Posterior cingulate gyrus (tissue), 11 donors: ENCODE data around the gene CSRP3.

Experiments
- DNase-seq, 10 donors: peaks; one replicate each; pipeline versions ENCODE4 v3.0.0 to v3.0.0-alpha.2; 2020 to 2021; ENCODE audit warnings: mixed read lengths in 3 of 10
- intact Hi-C: fragments of 100-400 bp; cut with DNase I; formaldehyde crosslinking; loops from one replicate; pipeline ENCODE4 v1.15.1; 2023

CSRP3 gene

DNA sequence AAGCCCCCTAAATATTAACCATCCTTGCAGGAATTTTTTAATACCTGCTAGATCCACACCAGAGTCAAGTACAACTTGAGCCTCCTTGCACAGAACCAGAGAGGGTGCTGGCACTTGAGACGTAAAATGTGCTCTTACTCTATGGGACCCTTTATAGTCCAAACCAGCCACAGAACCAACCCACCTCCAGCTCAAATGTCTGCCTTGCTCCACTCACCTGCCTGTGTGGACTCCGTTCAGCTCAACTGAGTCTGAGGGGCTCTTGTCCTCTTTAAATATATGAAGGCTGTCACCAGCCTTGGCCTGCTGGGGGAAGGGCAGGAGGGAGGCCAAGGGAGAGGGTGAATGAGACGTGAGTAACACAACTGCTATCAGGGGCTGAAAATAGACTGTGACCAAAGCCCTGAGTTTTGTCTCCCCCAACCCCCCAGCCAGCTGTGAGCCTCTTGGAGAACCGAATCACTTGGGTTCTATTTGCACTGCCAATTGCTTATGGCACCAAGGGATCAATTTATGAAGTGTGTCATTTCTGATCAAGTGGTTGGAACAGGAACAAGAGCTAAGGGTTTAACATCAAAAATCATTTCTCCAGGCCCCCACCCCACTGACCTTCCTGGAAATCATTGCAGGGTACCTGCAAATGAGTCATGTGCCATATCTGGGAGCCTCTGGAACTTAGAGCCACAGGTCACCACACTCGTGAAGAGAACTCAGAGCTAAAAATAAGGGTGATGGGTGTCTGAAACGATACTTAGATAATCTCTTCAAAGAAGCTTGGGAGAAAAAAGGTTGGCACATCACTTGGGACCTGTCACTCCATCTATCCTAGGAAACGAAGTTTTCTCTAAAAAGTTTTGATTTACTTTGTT is at the start of gene CSRP3:
Gene CSRP3 (minus strand): TSS at position 247 of the 869 bp plus-strand sequence. CDS start 9,535 bp downstream, outside the sequence.
- DNase-seq = no peak
- intact Hi-C loops = no loop called here

DNA sequence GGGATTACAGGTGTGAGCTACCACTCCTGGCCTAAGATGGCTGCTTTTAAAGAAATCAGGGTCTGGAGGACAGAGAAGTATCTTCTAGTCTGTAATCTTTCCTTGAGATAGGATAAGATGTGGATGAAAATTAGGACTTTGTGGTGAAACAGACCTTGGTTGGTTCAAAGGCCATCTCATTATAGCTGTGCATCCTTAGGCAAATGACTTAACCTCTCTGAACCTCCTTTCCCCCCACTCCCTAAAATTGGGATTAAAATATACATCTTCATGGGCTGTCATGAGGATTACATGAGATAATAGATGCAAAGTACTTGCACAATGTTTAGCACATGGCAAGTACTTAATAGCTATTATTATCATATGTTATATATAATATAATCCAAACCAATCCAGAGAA is 49.8 kb upstream of the CSRP3 start:
- intact Hi-C loops = no loop called here

DNA sequence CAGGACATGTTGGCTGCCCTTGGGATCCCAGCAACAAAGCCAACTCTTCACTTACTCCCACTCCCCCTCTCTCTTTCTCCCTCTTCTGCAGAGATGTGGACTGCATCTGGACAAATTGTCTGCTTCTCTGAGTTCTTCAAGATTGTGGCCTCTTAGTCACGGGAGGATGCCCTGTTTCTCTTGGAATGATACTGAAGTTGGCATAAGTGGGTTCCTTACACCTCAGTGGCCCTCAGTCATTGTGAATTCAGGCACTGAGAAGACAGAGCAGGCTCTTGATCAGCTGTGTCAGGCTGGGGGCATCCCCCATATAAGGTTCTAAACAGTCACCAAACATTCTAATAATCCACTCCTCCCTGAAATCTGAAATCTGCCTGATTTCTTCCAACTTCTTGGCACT is 45.0 kb upstream of the CSRP3 start:
- no peak for DNase-seq
- intact Hi-C loops = no loop called here

More for the DNA sequence above, 49.8 kb upstream of the CSRP3 start:
- no peak for DNase-seq

DNA sequence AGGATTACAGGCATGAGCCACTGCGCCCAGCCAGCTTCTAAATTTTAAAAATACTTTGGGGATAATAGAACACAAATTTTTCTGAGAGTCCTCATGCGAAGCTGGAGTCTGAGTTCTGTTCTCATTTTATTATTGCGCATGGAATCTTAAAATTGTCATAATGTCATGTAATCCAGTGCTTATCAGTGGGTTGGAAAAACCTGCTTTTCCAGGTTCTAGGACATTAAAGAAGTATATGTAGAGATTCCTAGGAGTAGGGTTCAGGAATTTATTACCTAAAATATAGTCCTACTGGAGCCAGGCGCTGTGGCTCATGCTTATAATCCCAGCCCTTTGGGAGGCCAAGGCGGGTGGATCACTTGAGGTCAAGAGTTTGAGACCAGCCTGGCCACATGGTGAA is 43.6 kb upstream of the CSRP3 start:
- no peak for DNase-seq
- intact Hi-C loops = no loop called here

DNA sequence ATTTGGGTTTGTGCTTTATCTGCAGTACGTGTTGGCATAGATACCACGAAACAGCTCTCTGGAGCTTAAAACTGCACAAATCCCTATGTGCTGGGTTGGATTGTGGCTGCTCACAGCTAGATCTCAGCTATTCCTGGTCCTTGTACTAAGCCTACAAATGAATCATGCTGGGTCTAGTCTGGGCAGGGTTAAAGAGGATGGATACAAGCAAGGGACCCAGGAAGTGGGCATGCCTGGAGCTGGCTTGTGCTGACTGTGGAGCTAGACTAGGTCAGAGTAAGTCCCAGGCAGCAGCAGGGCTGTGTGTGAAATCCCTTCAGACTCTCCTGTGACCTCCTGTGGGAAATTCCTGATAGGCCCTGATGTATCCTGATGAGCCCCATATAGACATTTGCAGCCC is 42.8 kb upstream of the CSRP3 start:
- DNase-seq = no peak
- intact Hi-C loops = loop anchor here (5.0 kb wide), 1 partner anchor 167 kb away; no protein-coding TSS in a partner anchor

DNA sequence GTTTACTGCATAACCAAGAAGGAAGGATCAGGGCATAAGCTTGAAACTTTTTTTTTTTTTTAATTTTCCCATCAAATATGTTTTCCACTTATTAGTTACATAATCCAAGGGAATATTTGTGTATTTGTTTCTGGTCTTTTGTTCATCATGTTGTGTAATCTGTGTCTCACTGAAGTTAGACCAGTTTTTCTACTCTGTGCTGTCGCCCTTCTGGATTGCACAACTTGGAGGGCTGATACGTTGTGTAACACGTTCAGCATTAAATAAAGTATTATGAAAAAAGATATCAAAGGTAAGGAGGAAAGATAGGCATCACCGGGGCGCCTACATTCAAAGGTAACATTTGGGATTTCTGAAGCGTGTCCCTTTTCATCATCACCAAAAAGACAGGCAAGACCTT is 42.3 kb upstream of the CSRP3 start:
- DNase-seq = no peak
- intact Hi-C loops = loop anchor here (5.0 kb wide), 1 partner anchor 167 kb away; no protein-coding TSS in a partner anchor

DNA sequence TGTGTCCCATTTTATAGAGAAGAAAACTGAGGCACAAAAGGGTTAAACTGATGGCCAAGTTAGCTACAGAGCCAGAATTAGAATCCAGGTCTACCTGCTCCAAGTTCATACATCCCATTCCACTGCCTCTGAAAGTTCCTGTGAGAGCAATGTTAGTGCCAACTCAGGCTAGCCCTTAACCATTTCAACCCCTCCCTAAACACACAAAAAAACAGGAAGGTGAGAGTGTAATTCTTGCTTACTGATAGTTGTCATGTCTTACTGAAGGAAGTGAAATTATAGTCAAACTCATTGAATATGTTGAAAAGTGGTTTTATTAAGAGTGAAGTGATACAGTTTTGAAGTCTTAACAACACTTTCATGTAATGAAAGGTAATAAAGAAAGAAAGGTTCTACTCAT is 41.8 kb upstream of the CSRP3 start:
- DNase-seq = no peak
- intact Hi-C loops = loop anchor here (5.0 kb wide), 1 partner anchor 166 kb away; no protein-coding TSS in a partner anchor

DNA sequence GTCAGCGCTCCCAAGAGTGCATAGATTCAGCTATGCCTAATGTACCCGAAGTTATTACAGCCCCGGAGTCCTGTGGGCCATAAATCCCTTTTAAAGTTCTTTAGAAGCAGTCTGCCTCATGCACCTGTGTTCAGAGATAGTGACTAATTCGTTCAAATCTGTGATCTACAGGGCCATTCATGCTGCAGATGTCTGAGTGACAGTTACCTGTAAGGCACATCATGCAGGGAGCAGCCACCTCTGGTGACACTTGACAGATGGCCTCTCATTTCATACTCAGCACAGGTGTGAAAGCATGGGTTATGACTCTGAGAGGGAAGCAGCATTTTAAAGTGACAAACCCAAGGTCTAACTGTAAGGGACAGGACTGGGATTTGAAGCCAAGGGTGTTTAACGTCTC is 41.4 kb upstream of the CSRP3 start:
- intact Hi-C loops = loop anchor here (5.0 kb wide), 1 partner anchor 166 kb away; no protein-coding TSS in a partner anchor
- DNase-seq = no peak

DNA sequence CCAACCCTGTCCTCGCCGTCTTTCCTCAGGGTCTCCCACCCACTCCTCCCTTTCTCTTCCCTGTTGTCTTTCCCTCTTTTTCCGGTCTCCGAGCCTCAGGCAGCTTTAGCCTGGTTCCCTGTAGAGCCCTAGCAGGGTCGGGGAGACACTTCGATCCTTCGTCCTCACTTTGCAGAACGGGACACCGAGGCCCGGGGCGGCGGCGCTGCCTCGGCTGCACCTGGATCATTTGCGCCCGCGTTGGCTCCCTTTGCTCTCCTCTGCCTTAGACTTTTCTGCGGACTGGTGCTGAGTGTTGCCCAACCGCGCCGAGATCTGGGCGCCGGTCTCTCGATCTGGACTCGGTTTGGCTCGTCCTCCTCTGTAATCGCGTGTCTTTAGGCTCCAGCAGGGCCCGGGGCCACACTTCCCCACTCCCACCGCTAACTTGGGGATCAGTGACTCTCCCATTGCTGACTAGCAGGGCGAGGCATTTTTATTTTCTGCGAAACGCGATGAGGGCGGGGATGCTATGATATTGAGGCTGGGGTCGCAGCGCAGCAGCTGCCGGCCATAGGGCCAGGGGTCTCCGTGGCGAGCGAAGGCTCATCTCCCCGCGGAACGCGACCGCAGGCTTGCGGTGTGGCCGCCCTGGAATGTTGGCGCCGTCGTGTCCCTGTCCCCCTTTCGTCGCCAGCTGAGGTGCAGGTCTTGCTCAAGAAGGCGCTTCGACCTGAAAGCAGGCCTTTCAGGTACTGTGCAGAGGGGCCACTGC is 40.6 kb upstream of the CSRP3 start:
- intact Hi-C loops = loop anchor here (5.0 kb wide), 1 partner anchor 165 kb away; no protein-coding TSS in a partner anchor

DNA sequence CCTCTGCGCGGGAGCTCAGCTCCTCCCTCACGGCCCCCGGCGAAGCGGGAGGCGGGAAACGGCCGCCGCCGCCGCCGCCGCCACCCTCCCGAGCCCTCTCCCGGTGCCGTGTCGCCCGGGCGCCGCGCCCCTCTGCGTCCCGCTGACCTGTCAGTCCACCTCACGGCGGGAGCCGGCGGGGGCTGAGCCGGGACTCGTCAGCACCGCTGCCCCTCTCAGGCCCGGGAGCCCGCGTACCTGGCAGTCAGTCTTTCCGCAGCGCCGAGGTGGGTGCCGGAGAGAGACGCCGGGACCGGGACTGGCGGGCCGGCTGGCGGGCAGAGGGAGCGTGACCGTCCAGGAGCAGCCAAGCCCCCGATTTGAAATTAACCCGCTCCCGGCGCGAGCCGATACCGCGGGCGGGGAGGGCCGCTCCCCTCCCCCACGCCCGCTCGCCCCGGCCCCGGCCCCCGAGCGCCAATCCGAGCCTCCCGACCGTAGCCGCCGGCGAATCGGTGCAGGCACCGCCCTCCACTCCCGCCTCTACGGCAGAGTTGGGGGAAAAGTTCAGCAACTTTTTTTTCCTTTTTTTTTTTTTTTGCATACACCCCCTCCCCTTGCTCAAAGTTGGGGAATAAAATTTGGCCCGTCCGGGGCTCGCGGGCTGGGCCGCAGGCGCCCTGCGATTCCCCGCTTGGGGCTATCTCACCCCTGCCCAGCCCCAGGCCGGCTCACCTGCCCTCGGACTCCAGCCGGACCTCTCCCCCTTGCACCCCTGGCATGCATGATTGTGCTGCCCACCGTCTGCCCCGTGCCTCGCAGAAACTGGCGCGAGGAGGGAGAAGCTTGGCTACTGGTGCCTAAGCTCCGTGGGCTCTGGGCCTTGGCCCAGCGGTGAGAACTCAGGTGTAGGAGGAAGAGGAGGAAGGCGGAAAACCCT is 39.7 kb upstream of the CSRP3 start:
- peak in 1 of 10 donors; percentile 89 for DNase-seq
- intact Hi-C loops = loop anchor here (5.0 kb wide), 1 partner anchor 164 kb away; no protein-coding TSS in a partner anchor

More for the DNA sequence above, 40.6 kb upstream of the CSRP3 start:
- no peak for DNase-seq

DNA sequence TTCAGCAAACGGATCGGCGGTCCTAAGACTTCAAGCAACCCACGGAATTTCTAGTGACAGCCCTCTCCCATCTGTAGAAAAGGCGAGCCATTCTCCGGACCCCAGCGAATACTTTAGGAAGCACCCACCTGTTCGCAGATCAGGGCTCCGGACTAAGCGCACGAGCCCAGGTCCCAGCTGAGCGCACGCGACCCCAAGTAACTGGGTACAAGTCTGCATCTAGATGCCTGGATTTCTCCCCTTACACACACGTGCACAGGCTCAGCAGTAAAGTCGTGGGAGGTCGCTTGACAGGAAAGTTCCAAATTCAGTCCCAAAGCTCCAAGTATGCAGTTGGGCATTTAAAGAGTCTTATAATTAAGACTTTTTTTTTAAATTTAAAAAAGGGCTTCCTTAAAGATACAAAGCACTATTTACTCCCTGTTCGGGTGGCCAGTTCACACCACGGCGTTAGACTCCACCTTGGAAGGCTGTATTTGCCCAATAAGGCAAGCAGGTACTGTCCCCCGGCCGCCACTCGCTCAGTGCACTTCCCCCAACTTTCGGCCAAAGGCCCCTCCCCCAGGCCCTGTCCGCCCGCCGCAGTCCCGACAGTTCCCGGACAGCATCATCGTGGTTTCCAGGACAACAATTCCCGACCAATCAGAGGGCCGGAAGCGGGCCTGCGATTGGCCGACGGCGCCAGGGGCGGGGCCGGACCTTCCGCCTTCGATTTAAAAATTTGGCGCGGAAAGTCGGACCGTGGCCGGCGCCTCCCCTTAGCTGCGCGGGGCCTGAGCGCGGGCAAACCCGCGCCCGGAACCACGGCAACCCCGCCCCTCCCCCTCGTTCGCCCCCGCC is 38.9 kb upstream of the CSRP3 start, which contains the start of gene E2F8:
Gene E2F8 (minus strand): TSS at position 526 of the 840 bp plus-strand sequence. CDS start 824 bp downstream, outside the sequence.
- DNase-seq = peak; percentile 80 to 98 (median 90)
- intact Hi-C loops = loop anchor here (5.0 kb wide), 1 partner anchor 163 kb away; no protein-coding TSS in a partner anchor

DNA sequence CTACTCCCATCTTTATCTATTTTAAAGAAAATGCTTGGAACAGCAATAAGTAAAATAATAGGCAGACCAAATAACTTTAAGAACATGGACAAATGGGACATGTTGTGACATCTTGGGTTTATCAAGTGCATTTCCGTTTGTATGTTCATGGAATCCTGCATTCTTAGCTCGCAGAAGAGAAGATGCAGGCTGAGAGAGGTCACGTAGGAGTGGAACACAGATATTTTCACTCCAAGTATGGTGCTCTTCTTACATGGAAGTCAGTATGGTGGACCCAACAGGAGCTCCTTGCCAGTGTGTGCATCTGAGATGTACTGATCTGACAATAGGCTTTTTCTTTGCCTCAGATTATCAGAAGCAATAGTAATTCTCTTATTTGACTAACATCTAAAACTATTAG is 37.3 kb upstream of the CSRP3 start:
- intact Hi-C loops = no loop called here
- DNase-seq = no peak

DNA sequence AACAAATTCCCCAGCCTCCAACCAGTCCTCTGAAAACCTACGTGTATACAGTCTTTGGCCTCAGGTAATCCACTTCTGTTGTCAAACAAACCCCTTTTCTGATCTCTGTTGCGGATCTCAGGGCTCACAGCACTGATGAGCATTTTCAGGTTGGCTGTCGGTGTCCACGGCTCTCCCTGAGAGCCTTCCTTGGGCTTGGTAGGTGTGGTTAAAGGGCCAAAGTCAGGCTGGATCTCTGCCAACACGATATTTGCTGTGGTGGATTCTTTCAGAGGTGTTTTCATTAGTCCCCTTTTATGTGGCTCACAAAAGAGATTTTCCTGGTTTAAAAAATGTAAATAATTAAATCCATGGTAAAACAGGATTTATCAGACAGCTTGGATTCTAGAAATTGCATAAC is 36.0 kb upstream of the CSRP3 start:
- intact Hi-C loops = no loop called here

DNA sequence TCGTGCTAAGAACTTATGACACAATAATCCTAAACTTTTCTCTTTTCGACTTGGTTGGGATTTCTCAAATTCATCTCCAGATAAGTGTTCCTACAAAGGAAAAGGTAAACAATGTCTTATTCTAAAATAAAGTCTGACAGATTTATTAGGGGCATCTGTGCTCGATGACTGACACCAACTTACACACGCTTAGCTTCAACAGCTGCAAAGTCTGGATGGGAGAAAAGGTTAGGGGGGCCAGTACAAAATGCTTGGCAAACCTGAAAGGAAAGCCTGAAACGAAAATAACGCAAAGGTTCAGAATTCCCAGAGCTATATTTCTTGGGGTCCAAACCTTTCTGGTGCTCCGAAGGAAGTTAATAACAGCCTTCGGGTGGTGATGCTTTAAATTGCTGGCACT is 35.6 kb upstream of the CSRP3 start:
- intact Hi-C loops = no loop called here
- DNase-seq = no peak

More for the DNA sequence above, 36.0 kb upstream of the CSRP3 start:
- no peak for DNase-seq

DNA sequence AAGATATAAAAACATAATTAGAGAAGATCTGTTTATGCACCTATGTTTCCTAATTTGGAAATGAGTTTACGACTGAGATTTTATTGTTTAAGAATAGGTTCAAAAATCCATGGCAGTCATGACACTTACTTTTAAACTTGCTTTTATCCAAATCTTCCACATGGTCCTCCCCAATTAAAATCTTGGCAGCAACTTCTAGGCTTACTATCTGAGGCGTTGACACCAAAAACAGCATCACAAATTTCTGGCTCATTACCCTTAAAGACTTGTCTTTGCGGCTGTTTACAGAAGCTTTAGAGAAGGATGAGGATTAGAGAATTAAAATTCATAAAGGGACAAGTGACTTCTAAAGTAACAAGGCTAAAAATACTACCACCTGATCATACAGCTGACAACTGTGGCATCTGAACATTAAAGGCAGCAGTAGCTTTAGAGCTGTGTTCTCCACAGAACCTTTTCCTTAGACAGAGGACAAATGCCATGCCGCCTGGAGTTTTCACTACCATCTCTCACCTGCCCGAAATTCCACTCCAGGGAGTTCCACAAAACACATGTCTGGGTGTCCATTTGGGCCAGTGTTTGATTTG is 32.5 kb upstream of the CSRP3 start:
- intact Hi-C loops = no loop called here
- DNase-seq = no peak

DNA sequence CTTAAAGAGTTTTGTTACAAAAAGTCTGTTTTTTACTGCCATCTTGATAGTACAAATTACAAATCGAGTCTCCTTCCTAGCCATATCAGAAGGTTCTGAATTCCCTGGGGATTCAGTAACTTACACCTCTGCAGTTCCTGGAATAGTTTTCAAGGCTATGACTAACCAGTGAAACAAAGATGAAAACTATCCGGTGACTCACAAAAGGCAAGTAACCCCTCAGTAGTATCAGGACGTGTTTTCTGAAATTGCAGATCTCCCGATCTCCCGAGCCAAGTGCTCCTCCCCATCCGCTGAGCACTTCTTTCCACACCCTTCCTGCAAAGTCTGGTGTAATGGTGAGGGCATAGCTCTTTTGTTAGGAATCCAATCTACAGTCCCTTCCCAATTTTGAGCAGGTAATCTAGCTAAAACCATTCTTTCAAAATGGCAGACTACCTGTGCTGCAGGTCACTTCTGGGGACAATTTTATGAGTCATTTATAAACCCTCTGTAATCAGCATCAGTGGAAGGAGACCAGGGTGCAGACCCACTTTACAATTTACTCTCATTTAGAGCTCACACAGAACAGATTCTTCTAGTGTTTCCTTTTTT is 31.2 kb upstream of the CSRP3 start:
- no peak for DNase-seq
- intact Hi-C loops = no loop called here

DNA sequence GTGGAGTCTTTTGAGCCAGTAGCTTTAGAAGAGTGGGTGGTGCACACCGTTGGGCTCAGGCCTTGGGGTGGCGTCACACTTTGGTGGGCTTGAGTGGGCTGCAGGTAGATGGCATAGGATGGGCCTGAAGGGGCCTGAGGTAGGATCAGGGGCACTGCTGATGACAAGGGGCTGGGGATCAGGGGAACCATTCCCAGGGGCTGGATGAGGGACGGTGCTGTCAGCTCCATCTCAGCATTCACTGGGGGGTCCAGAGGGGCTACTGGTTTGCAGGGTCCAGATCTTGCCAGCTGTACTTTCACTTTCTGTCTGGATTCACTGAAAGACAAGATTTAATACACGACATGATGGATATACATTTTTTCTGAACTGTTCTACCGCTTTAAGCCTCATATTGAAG is 27.9 kb upstream of the CSRP3 start:
- intact Hi-C loops = no loop called here
- DNase-seq = no peak

DNA sequence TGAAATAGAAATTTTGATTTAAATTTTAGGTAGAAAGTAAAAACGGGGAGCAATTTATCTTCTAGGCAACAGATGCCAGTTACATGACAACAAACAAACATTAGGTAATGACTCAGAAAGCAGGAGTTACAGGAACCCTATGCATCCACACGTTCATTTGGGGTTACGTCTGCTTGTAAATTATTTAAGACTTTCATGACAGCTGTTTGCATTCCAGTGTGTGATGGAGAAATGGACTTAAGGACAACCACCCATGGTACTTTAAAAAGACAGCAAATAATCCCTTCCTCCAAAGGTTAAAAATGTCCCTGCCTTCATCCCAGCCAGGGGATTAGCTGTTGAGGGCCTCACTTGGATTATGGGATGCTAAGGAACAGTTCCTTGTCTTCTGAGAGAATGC is 27.2 kb upstream of the CSRP3 start:
- intact Hi-C loops = no loop called here
- DNase-seq = no peak
